NCI-H446 treated with DMSO at 0.1 percent for 48 hours (cell line): ENCODE measurements around the gene RBM7.

Source experiments
- DNase-seq: peaks from one replicate; lab custom pipeline; 2025; lab: John Stamatoyannopoulos, UW

The RBM7 gene

DNA sequence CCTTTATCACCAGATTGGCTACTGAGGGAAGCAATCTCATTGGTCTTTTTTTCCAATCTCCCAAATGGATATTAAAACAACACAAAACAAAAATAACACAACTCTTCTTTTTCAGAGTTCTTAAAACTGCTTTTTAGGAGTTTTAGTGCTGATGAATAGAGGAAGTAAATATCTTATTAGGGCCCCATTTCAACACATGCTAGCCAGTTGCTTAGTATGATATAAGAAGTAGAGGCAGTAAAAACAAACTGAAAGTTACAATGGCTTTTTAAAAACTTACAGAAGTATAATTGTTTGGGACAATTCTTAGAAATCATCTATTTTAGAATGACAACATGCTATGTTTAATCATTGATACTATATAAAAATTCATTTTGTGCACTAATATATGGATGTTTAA, 3.5 kb upstream of the RBM7 start:
- DNase-seq = no peak

- no peak for DNase-seq
Measured at GRCh38 chr11:114397349-114397982, 3.0 kb upstream of the RBM7 start.

GRCh38 chr11:114398303-114398920, 2.1 kb upstream of the RBM7 start:
- no peak for DNase-seq

GRCh38 chr11:114399490-114400215, 813 bp upstream of the RBM7 start:
- DNase-seq = no peak

GRCh38 chr11:114400915-114401223, 403 bp downstream of the RBM7 start:
- no peak for DNase-seq

DNA sequence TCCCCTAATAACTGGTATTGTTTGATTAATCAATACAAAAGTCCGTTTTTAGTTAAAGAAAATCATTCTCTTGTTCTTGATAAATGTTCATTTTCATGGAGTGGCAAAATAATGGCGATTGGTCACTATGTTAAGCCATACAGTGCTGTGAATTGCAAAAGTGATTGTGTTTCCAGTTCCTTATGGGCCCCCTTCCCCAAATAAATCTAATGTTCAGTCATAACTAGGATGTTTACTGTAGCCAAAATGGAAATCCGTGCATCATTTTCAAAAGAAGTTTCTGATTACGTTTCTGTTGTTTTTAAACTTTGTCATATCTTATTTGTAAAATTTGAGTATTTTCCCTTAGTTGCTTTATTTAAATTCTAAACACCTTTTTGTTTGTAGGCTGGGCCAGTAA, 845 bp downstream of the RBM7 start:
- DNase-seq = no peak

DNA sequence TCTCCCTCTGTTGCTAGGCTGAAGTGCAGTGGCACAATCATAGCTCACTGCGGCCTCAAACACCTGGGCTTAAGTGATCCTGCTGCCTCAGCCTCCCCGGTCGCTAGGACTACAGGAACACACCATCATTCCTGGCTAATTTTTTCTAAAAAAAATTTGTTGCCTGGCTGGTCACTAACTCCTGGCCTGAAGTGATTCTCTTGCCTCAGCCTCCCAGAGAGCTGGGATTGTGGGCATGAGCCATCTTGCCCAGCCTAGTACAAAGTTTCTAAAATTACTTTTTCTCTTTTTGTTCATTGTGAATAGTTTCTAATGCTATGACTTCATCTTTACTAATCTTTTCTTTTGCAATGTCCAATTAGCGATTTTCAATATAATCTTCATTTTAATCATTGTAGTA, 12.5 kb downstream of the RBM7 start:
- no peak for DNase-seq

- DNase-seq = no peak
Measured at GRCh38 chr11:114413958-114414357, 13.5 kb downstream of the RBM7 start.

DNA sequence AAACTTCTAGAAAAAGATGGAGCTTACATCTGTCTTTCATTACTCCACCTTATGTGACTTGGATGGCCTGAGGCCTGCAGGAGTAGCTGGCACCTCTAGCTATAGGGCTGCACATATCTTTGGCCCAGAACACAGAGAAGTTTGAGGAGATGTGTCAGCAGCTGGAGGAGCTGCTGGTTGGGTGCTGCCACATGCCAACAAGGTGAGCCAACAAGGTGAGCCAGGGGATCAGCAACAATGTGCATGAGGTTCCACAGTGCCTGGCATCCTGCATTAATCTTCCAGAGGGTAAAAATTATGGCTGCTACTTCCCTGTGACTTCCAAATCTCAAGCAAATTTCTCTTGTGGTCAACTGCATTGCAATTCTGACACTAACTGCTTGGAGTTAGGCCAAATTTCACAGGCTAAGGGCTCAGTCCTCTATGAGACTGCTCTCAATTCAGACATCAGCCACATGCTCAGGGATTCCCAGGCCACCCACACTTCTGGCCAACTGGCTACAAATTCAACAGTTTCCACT, 16.0 kb downstream of the RBM7 start:
- DNase-seq = no peak

GRCh38 chr11:114426280-114426679, 25.8 kb downstream of the RBM7 start:
- no peak for DNase-seq

- DNase-seq = no peak
Measured at GRCh38 chr11:114430290-114430689, 29.8 kb downstream of the RBM7 start.

GRCh38 chr11:114432893-114433292, 32.4 kb downstream of the RBM7 start:
- no peak for DNase-seq

GRCh38 chr11:114433376-114433775, 32.9 kb downstream of the RBM7 start:
- no peak for DNase-seq

DNA sequence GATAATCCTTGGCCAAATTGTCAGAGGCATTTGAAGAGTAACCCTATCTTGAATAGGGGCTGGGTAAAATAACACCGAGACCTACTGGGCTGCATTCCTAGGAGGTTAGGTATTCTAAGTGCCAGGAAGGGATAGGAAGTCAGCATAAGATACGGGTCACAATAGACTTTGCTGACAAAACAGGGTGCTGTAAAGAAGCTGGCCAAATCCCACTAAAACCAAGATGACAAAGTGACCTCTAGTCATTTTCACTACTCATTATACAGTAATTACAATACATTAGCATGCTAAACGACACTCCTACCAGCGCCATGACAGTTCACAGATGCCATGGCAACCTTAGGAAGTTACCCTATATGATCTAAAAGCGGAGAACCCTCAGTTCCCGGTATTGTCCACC, 37.8 kb downstream of the RBM7 start:
- no peak for DNase-seq

- peak; percentile 83 for DNase-seq
Measured at GRCh38 chr11:114439229-114440120, 39.0 kb downstream of the RBM7 start, which contains the start of gene REXO2. TSS of gene REXO2 (plus strand) at chr11:114439467. CDS start at chr11:114439529, 62 bp downstream.

GRCh38 chr11:114440121-114440860, 39.8 kb downstream of the RBM7 start:
- DNase-seq = no peak

DNA sequence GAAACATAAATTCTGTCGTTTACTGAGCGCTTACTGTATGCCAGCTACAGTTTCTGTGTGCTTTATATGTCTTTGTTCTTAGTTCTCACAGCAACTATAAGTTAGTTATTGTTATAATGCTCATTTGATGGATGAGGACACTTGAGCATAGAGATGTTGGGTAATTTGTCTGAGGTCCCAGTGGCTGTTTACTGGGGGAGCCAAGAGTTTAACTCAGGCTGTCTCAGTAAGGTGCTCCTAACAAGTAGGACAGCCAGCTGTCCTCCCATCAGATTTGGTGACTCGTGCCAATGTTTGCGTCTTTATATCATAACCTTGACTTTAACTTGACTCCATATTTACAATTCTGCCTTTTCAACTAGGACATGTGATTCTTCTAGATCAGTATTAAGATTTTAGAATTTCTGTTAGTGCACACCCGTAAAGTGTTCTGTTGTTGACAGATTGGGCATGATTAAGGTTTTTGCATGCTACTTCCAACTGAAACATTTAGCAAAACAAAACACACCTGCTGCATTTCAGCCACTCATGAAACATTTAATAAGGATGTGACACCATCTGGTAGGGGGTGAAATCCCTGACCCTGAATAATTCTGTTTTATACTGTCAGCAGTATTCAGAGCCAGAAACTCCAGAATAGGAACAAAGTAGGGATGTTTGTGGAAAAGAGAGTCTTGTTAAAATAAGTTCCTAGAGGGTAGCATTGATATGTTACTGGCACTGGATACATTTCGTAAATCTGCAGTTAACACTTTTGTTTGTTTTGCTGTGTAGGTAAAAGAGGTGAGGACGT, 40.7 kb downstream of the RBM7 start:
- peak; percentile 3 for DNase-seq

- DNase-seq = no peak
Measured at GRCh38 chr11:114441921-114442320, 41.5 kb downstream of the RBM7 start.

DNA sequence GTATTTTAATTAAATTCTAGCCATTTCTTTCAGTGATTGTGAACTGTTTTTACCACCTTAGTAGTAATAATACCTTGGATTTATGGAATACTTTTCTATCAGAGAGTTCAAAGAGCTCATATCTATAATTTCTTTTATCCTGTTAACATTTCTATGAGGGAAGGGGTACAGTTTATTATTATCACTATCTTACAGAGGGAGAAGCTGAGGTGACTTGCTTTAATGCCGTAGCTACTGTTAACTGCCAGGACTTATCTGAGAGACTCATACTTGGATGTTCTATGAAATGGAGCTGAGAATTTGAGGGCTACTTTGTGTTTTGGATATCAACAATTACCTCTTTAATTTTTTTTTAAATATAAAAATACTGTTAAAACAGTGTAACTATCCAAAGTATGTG, 42.1 kb downstream of the RBM7 start:
- no peak for DNase-seq

- DNase-seq = no peak
Measured at GRCh38 chr11:114447444-114447843, 47.0 kb downstream of the RBM7 start.

GRCh38 chr11:114447892-114448291, 47.4 kb downstream of the RBM7 start:
- DNase-seq = no peak
